Mucosa of stomach (tissue), 1 donor: Measurements from ENCODE around the gene GRAMD2B.

ENCODE experiments used
- H3K27me3 ChIP-seq: one replicate; pipeline ENCODE4 v1.7.0; 2013; ENCODE audit warnings: mild to moderate bottlenecking, low read length; ENCODE audit not compliant: control insufficient read depth, insufficient read depth
- H3K36me3 ChIP-seq: one replicate; pipeline ENCODE4 v1.7.0; 2013; ENCODE audit warnings: low read length; ENCODE audit not compliant: control insufficient read depth, insufficient read depth
- H3K4me1 ChIP-seq: one replicate; pipeline ENCODE4 v1.7.0; 2013; ENCODE audit warnings: mild to moderate bottlenecking, low read length; ENCODE audit not compliant: control insufficient read depth, insufficient read depth
- H3K4me3 ChIP-seq: one replicate; pipeline ENCODE4 v1.7.0; 2013; ENCODE audit warnings: low read length
- H3K9ac ChIP-seq: one replicate; pipeline ENCODE4 v1.7.0; 2013; ENCODE audit warnings: mild to moderate bottlenecking, low read length, moderate library complexity
- H3K9me3 ChIP-seq: one replicate; pipeline ENCODE4 v1.7.0; 2013; ENCODE audit warnings: mild to moderate bottlenecking, low read length, moderate library complexity; ENCODE audit not compliant: control insufficient read depth
- donor health status: Pancreatic carcinoma.

Gene GRAMD2B

GRCh38 chr5:126443374-126443851 is 20.2 kb downstream of the GRAMD2B start:
- no peak overlapping the region for H3K9ac ChIP-seq

GRCh38 chr5:126444137-126444536 is 20.9 kb downstream of the GRAMD2B start:
- Histone ChIP-seq H3K4me1 (peaks cover 15% of the 10 kb centered on the region), H3K9ac (no peak overlapping the region), H3K4me3 (no peak overlapping the region), H3K27me3 (no peaks in the 10 kb centered on the region), H3K9me3 (no peaks in the 10 kb centered on the region), H3K36me3 (no peaks in the 10 kb centered on the region)

More at GRCh38 chr5:126443374-126443851, 20.2 kb downstream of the GRAMD2B start:
- H3K4me1 ChIP-seq, result peaks cover 15% of the 10 kb centered on the region
- H3K4me3 ChIP-seq, result no peak overlapping the region
- no peaks in the 10 kb centered on the region for H3K9me3 ChIP-seq
- no peaks in the 10 kb centered on the region for H3K36me3 ChIP-seq
- H3K27me3 ChIP-seq, result no peaks in the 10 kb centered on the region

- H3K4me1 ChIP-seq, result peaks cover 15% of the 10 kb centered on the region
- no peaks in the 10 kb centered on the region for H3K27me3 ChIP-seq
- H3K9me3 ChIP-seq, result no peaks in the 10 kb centered on the region
- H3K9ac ChIP-seq, result no peak overlapping the region
- no peaks in the 10 kb centered on the region for H3K36me3 ChIP-seq
- H3K4me3 ChIP-seq, result no peak overlapping the region
These were observed 22.4 kb downstream of the GRAMD2B start for GRCh38 chr5:126445502-126446174.

- Histone ChIP-seq H3K27me3 (no peaks in the 10 kb centered on the region), H3K9me3 (no peaks in the 10 kb centered on the region), H3K9ac (peak overlapping the region; percentile 24), H3K4me1 (peaks cover 15% of the 10 kb centered on the region), H3K4me3 (no peak overlapping the region), H3K36me3 (no peaks in the 10 kb centered on the region)
These were observed 23.5 kb downstream of the GRAMD2B start for GRCh38 chr5:126446498-126447224.

GRCh38 chr5:126448720-126449119 is 25.5 kb downstream of the GRAMD2B start:
- H3K4me3 ChIP-seq, result no peak overlapping the region
- H3K27me3 ChIP-seq, result no peaks in the 10 kb centered on the region
- H3K9me3 ChIP-seq, result no peaks in the 10 kb centered on the region
- H3K9ac ChIP-seq, result no peak overlapping the region
- H3K36me3 ChIP-seq, result no peaks in the 10 kb centered on the region
- peaks cover 15% of the 10 kb centered on the region for H3K4me1 ChIP-seq

GRCh38 chr5:126449751-126450271 is 26.6 kb downstream of the GRAMD2B start:
- Histone ChIP-seq H3K36me3 (no peaks in the 10 kb centered on the region), H3K4me1 (peaks cover 15% of the 10 kb centered on the region), H3K9ac (no peak overlapping the region), H3K9me3 (no peaks in the 10 kb centered on the region), H3K4me3 (no peak overlapping the region), H3K27me3 (no peaks in the 10 kb centered on the region)

GRCh38 chr5:126450346-126450745 is 27.1 kb downstream of the GRAMD2B start:
- H3K4me1 ChIP-seq, result peaks cover 15% of the 10 kb centered on the region
- H3K9ac ChIP-seq, result no peak overlapping the region
- no peaks in the 10 kb centered on the region for H3K36me3 ChIP-seq
- no peaks in the 10 kb centered on the region for H3K27me3 ChIP-seq
- no peak overlapping the region for H3K4me3 ChIP-seq
- no peaks in the 10 kb centered on the region for H3K9me3 ChIP-seq

GRCh38 chr5:126450907-126451306 is 27.7 kb downstream of the GRAMD2B start:
- Histone ChIP-seq H3K9me3 (no peaks in the 10 kb centered on the region), H3K4me1 (peaks cover 12% of the 10 kb centered on the region), H3K36me3 (no peaks in the 10 kb centered on the region), H3K4me3 (no peak overlapping the region), H3K27me3 (no peaks in the 10 kb centered on the region), H3K9ac (no peak overlapping the region)

- no peaks in the 10 kb centered on the region for H3K36me3 ChIP-seq
- H3K4me1 ChIP-seq, result no peaks in the 10 kb centered on the region
- no peaks in the 10 kb centered on the region for H3K9me3 ChIP-seq
- H3K27me3 ChIP-seq, result no peaks in the 10 kb centered on the region
- H3K4me3 ChIP-seq, result no peak overlapping the region
- H3K9ac ChIP-seq, result no peak overlapping the region
These were observed 29.3 kb downstream of the GRAMD2B start for GRCh38 chr5:126452477-126452876.

GRCh38 chr5:126454081-126454480 is 30.9 kb downstream of the GRAMD2B start:
- Histone ChIP-seq H3K4me3 (no peak overlapping the region), H3K4me1 (no peaks in the 10 kb centered on the region), H3K27me3 (no peaks in the 10 kb centered on the region)

GRCh38 chr5:126454535-126454934 is 31.3 kb downstream of the GRAMD2B start:
- Histone ChIP-seq H3K27me3 (no peaks in the 10 kb centered on the region), H3K9ac (no peak overlapping the region), H3K9me3 (no peaks in the 10 kb centered on the region), H3K36me3 (no peaks in the 10 kb centered on the region), H3K4me3 (no peak overlapping the region), H3K4me1 (no peaks in the 10 kb centered on the region)

More at GRCh38 chr5:126454081-126454480, 30.9 kb downstream of the GRAMD2B start:
- no peaks in the 10 kb centered on the region for H3K9me3 ChIP-seq
- H3K9ac ChIP-seq, result no peak overlapping the region
- H3K36me3 ChIP-seq, result no peaks in the 10 kb centered on the region

GRCh38 chr5:126455264-126455663 is 32.1 kb downstream of the GRAMD2B start:
- H3K9me3 ChIP-seq, result no peaks in the 10 kb centered on the region
- H3K27me3 ChIP-seq, result no peaks in the 10 kb centered on the region
- no peak overlapping the region for H3K4me3 ChIP-seq
- no peaks in the 10 kb centered on the region for H3K36me3 ChIP-seq
- H3K9ac ChIP-seq, result no peak overlapping the region
- H3K4me1 ChIP-seq, result no peaks in the 10 kb centered on the region
